Upper lobe of left lung (tissue), 6 donors: ENCODE data around the gene OR8K1. TPM values are rescaled to one million over a fixed set of nuclear protein-coding genes. Genes with fewer than 3 reads are reported as not detected.

ENCODE experiments used
- ATAC-seq, 2 donors: fragments of 200-7000 bp; cut with Tn5 transposase; one replicate each; pipeline ENCODE4 v1.9.1; 2022; ENCODE audit warnings: mild to moderate bottlenecking in 2 of 2, moderate library complexity in 2 of 2; ENCODE audit not compliant: low FRiP score in 2 of 2
- DNase-seq, 2 donors: peaks; one replicate each; pipeline ENCODE4 v3.0.0-alpha.2; 2019 to 2020
- H3K27ac ChIP-seq, 4 donors: fragments of 200-600 bp; sonication (generic); one replicate each; pipeline ENCODE4 v1.5.1; 2016 to 2019
- H3K27me3 ChIP-seq, 4 donors: fragments of 200-600 bp; sonication (generic); one replicate each; pipeline ENCODE4 v1.5.1; 2017 to 2019
- H3K36me3 ChIP-seq, 4 donors: fragments of 200-600 bp; sonication (generic); one replicate each; pipeline ENCODE4 v1.5.1; 2016 to 2019
- H3K4me1 ChIP-seq, 4 donors: fragments of 200-600 bp; sonication (generic); one replicate each; pipeline ENCODE4 v1.5.1; 2018 to 2019
- H3K4me3 ChIP-seq, 4 donors: fragments of 200-600 bp; sonication (generic); one replicate each; pipeline ENCODE4 v1.5.1; 2017 to 2019; ENCODE audit warnings: mild to moderate bottlenecking in 2 of 4, moderate library complexity in 1 of 4
- H3K9me3 ChIP-seq, 4 donors: fragments of 200-600 bp; sonication (generic); one replicate each; pipeline ENCODE4 v1.5.1; 2018 to 2019
- EP300 ChIP-seq, 4 donors: sonication (generic); formaldehyde crosslinking; IDR thresholded peaks; one replicate each; pipeline ENCODE4 v1.5.1; 2017; ENCODE audit warnings: antibody characterized with exemption in 4 of 4, control low read depth in 2 of 4
- POLR2A ChIP-seq, 4 donors: fragments of 450-650 bp; IDR thresholded peaks; one replicate each; pipeline ENCODE4 v1.5.1; 2016 to 2017; ENCODE audit warnings: antibody characterized with exemption in 4 of 4, mild to moderate bottlenecking in 2 of 4
- POLR2AphosphoS5 ChIP-seq, 2 donors: sonication (generic); formaldehyde crosslinking; IDR thresholded peaks; one replicate each; pipeline ENCODE4 v1.5.1; 2017; ENCODE audit warnings: antibody characterized with exemption in 2 of 2
- WGBS, 2 donors: methylation state at CpG; one replicate each; pipeline ENCODE4 v1.1.5; 2017 to 2018; 5-methylcytosine and 5-hydroxymethylcytosine counted together
- total RNA-seq, 6 donors: library from RNA; depleted of rRNA in 4 of 6; stranded (reverse); fragments of >200 nt in 4 of 6; gene quantifications; one replicate each; pipeline versions ENCODE4 v1.1.0 to v1.2.1, GENCODE V29; 2016 to 2021
- TF ChIP-seq, protein P1 (sequence below), 6 experiments: fragments of 450-650 bp in 4 of 6; fragments of 200-600 bp in 2 of 6; sonication (generic) in 2 of 6; IDR thresholded peaks; one replicate each; pipeline ENCODE4 v1.5.1; 2016 to 2019; ENCODE audit warnings: antibody characterized with exemption in 6 of 6
- donor health status: DM: no; HTN: no; CAD: no; lungs with moderate emphysema.
- donor health status: DM: no; HTN: yes; CAD: no; lungs with severe emphysema.

The OR8K1 gene
- total RNA-seq, 6 donors from 2014 or later, result not detected

DNA sequence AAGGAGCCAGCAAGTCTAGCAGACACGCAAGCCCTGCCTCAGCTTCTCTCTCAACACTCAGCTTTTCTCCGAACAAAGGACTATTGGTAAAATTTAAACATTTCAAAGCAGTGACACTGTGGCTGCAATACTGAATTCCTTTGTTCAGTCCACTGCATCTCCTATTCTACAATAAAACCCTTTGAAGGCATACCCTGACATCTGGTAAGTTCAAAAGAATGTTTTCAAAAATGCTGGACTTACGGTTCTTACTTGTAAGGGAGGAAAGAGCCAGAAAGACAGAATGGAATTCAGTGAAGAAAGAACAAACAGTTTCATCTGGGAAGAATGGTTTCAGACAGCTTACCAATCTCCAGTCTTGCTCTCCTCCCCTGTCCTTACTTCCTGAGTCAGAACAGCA lies 12.7 kb upstream of the OR8K1 start:
- DNase-seq (no peak), ATAC-seq (no peak)
- Histone ChIP-seq H3K4me3 (no peak overlapping the region), H3K27ac (no peak overlapping the region), H3K4me1 (no peaks in the 10 kb centered on the region), H3K36me3 (no peaks in the 10 kb centered on the region), H3K9me3 (no peaks in the 10 kb centered on the region), H3K27me3 (no peaks in the 10 kb centered on the region)
- TF ChIP-seq POLR2A (IDR thresholded peaks at IDR 0.05) (no peak), EP300 (IDR thresholded peaks at IDR 0.05) (no peak), POLR2AphosphoS5 (IDR thresholded peaks at IDR 0.05) (no peak)
- TF ChIP-seq, protein P1, sequence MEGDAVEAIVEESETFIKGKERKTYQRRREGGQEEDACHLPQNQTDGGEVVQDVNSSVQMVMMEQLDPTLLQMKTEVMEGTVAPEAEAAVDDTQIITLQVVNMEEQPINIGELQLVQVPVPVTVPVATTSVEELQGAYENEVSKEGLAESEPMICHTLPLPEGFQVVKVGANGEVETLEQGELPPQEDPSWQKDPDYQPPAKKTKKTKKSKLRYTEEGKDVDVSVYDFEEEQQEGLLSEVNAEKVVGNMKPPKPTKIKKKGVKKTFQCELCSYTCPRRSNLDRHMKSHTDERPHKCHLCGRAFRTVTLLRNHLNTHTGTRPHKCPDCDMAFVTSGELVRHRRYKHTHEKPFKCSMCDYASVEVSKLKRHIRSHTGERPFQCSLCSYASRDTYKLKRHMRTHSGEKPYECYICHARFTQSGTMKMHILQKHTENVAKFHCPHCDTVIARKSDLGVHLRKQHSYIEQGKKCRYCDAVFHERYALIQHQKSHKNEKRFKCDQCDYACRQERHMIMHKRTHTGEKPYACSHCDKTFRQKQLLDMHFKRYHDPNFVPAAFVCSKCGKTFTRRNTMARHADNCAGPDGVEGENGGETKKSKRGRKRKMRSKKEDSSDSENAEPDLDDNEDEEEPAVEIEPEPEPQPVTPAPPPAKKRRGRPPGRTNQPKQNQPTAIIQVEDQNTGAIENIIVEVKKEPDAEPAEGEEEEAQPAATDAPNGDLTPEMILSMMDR (IDR thresholded peaks at IDR 0.05), result no peak
- 49 to 60% methylated on average over 3 of the region's 3 CpGs for WGBS, 2 donors

DNA sequence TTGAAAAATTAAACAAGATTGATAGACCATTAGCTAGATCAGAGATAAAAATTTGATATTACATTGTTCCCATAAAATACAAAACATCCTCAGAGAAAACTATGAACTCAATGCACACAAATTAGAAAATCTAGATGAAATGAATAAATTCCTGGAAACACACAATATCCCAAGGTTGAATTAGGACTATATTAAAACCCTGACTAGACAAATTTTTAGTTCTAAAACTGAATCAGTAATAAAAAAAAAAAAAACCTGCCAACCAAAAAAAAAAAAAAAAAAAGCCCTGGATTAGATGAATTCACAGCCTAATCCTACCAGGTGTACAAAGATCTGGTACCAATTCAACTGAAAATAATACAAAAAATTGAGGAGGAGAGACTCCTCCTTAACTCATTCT lies 5.5 kb upstream of the OR8K1 start:
- Histone ChIP-seq H3K27me3 (no peaks in the 10 kb centered on the region), H3K4me1 (no peaks in the 10 kb centered on the region), H3K27ac (no peak overlapping the region), H3K9me3 (peaks cover 0 to 3% (median 0%) of the 10 kb centered on the region in 4 donors), H3K36me3 (no peaks in the 10 kb centered on the region), H3K4me3 (no peak overlapping the region)
- TF ChIP-seq EP300 (IDR thresholded peaks at IDR 0.05), result no peak
- no peak for TF ChIP-seq POLR2A (IDR thresholded peaks at IDR 0.05)
- TF ChIP-seq POLR2AphosphoS5 (IDR thresholded peaks at IDR 0.05), result no peak
- TF ChIP-seq, protein P1 (IDR thresholded peaks at IDR 0.05), result no peak
- ATAC-seq (no peak), DNase-seq (no peak)

DNA sequence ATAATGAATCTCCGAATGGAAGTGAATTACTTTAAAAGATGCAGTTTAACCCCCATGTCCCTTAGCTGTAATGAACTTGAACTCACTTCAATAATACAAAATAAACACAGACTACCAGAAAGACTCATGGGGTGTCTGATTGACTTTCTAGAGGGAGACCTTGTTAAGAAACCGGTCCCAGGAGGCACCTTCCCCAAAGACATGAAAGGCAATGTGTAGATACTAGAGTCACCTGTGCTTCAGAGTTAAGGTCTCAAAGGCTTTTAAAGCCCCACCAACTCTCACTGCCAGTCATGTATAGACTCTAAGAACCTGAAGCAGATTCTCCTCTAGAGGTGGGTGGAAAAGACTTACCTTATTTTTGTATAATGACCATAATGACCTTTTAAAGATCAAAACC lies 8.2 kb downstream of the OR8K1 start, which contains the start of gene OR8J1:
Gene OR8J1, plus strand, starts transcription at position 301 of the 400 bp plus-strand sequence. CDS start 5,956 bp downstream, outside the sequence.
- Histone ChIP-seq H3K4me3 (no peak within 1 kb of the TSS), H3K9me3 (no peaks in the 10 kb centered on the region), H3K36me3 (no peaks in the 10 kb centered on the region), H3K27ac (no peak within 1 kb of the TSS), H3K27me3 (no peaks in the 10 kb centered on the region), H3K4me1 (no peaks in the 10 kb centered on the region)
- WGBS, 2 donors, result 63 to 90% methylated on average over 2 of the region's 2 CpGs
- DNase-seq, result no peak
- ATAC-seq, result no peak
- no peak for TF ChIP-seq POLR2A (IDR thresholded peaks at IDR 0.05)
- TF ChIP-seq, protein P1 (IDR thresholded peaks at IDR 0.05), result no peak
- TF ChIP-seq POLR2AphosphoS5 (IDR thresholded peaks at IDR 0.05), result no peak
- TF ChIP-seq EP300 (IDR thresholded peaks at IDR 0.05), result no peak

DNA sequence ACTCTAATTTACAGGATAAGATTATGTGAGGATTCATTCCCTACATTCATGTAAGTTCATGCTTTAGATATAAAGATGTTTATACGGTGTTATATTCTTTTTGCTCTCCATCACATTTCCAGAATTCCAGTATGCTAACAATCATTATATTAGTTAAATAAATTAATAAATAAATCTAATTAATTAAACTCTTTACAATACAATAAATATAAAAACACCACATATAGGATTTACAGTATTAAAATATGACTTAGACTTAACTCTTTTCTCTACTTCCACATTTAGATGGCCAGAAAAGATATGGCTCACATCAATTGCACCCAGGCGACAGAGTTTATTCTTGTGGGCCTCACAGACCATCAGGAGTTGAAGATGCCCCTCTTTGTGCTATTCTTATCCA lies 29.5 kb downstream of the OR8K1 start, which contains the start of gene OR8U1:
Gene OR8U1, plus strand, starts transcription at position 301 of the 400 bp plus-strand sequence. Its CDS starts 0 bp downstream, at position 301.
- no peaks in the 10 kb centered on the region for H3K4me1 ChIP-seq
- H3K9me3 ChIP-seq, result no peaks in the 10 kb centered on the region
- no peaks in the 10 kb centered on the region for H3K36me3 ChIP-seq
- ATAC-seq (no peak), DNase-seq (no peak)
- H3K27ac ChIP-seq, result no peak within 1 kb of the TSS
- H3K4me3 ChIP-seq, result no peak within 1 kb of the TSS
- TF ChIP-seq, protein P1 (IDR thresholded peaks at IDR 0.05), result no peak
- TF ChIP-seq POLR2AphosphoS5 (IDR thresholded peaks at IDR 0.05) (no peak), EP300 (IDR thresholded peaks at IDR 0.05) (no peak), POLR2A (IDR thresholded peaks at IDR 0.05) (no peak)
- WGBS, 2 donors, result 78 to 79% methylated on average over 2 of the region's 2 CpGs
- no peaks in the 10 kb centered on the region for H3K27me3 ChIP-seq

DNA sequence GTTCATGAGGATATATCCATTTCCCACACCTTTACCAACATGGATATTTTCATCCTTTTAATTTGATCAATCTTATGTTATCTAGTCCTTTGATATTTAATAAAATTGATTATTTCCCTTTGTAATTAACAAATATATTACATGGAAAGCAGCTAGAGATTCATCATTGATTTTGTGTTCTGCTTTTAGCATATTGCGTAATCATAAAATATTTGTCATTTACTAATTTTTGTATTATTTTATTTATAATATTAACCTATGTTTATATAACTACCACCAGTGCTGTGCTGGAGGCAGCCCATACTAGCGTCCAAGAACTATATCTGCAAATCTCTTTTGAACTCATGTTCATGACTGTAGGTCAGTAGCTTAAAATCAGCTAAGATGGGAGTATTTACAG lies 34.3 kb downstream of the OR8K1 start:
- Histone ChIP-seq H3K4me3 (no peak overlapping the region), H3K27me3 (no peaks in the 10 kb centered on the region), H3K4me1 (no peaks in the 10 kb centered on the region), H3K9me3 (no peaks in the 10 kb centered on the region), H3K27ac (no peak overlapping the region), H3K36me3 (no peaks in the 10 kb centered on the region)
- ATAC-seq (no peak), DNase-seq (no peak)
- WGBS, 2 donors, result 76 to 79% methylated on average over 2 of the region's 2 CpGs
- TF ChIP-seq EP300 (IDR thresholded peaks at IDR 0.05) (no peak), POLR2A (IDR thresholded peaks at IDR 0.05) (no peak), POLR2AphosphoS5 (IDR thresholded peaks at IDR 0.05) (no peak)
- TF ChIP-seq, protein P1 (IDR thresholded peaks at IDR 0.05), result no peak
